ENCODE measurements around the gene AXIN1.
"Not testable (repeated sequence)": the region's sequence is repeated elsewhere in the genome, so short reads cannot be mapped to it uniquely, and the experiment has no call there.

AXIN1 gene

GRCh38 chr16:381789-382717, 29.5 kb upstream of the AXIN1 start, which contains the start of gene PGAP6:
Gene PGAP6, minus strand, starts transcription at chr16:381978. Its CDS starts 157 bp downstream, at chr16:381821.
- peak; percentile 98 for DNase-seq (ENCODE audit: low spot score)

GRCh38 chr16:381012-381788, 28.7 kb upstream of the AXIN1 start:
- DNase-seq (ENCODE audit: low spot score): peak; percentile 46

- DNase-seq (ENCODE audit: low spot score): peak; percentile 45
Observed at GRCh38 chr16:380762-381011, 28.2 kb upstream of the AXIN1 start.

GRCh38 chr16:379961-380761, 27.6 kb upstream of the AXIN1 start:
- no peak for DNase-seq (ENCODE audit: low spot score)

- no peak for DNase-seq (ENCODE audit: low spot score)
Observed at GRCh38 chr16:379183-379960, 26.8 kb upstream of the AXIN1 start.

GRCh38 chr16:378821-379182, 26.3 kb upstream of the AXIN1 start:
- no peak for DNase-seq (ENCODE audit: low spot score)

GRCh38 chr16:378113-378820, 25.7 kb upstream of the AXIN1 start:
- not testable (repeated sequence) for DNase-seq (ENCODE audit: low spot score)

GRCh38 chr16:377419-377951, 25.0 kb upstream of the AXIN1 start:
- no peak for DNase-seq (ENCODE audit: low spot score)

GRCh38 chr16:376817-377418, 24.4 kb upstream of the AXIN1 start:
- no peak for DNase-seq (ENCODE audit: low spot score)

- DNase-seq (ENCODE audit: low spot score): no peak
Observed at GRCh38 chr16:375927-376816, 23.6 kb upstream of the AXIN1 start.

- no peak for DNase-seq (ENCODE audit: low spot score)
Observed at GRCh38 chr16:375212-375611, 22.7 kb upstream of the AXIN1 start.

- no peak for DNase-seq (ENCODE audit: low spot score)
Observed at GRCh38 chr16:374616-374926, 22.0 kb upstream of the AXIN1 start.

GRCh38 chr16:373848-374615, 21.5 kb upstream of the AXIN1 start:
- DNase-seq (ENCODE audit: low spot score): no peak

GRCh38 chr16:373020-373598, 20.6 kb upstream of the AXIN1 start:
- no peak for DNase-seq (ENCODE audit: low spot score)

GRCh38 chr16:372302-372983, 19.9 kb upstream of the AXIN1 start:
- DNase-seq (ENCODE audit: low spot score): no peak

GRCh38 chr16:371515-372301, 19.2 kb upstream of the AXIN1 start:
- DNase-seq (ENCODE audit: low spot score): no peak

- DNase-seq (ENCODE audit: low spot score): no peak
Observed at GRCh38 chr16:370979-371514, 18.5 kb upstream of the AXIN1 start.

All from GM03348 (cell line).